GM19193 (cell line): ENCODE data around the gene SCARB1.

Experiments used
- POLR2A ChIP-seq: IDR thresholded peaks from 4 replicates; pipeline ENCODE4 v1.6.1; 2011; ENCODE audit not compliant: insufficient read depth, insufficient read length; ENCODE audit errors: extremely low read depth

SCARB1 gene

GRCh38 chr12:124811633-124812032, 52.0 kb downstream of the SCARB1 start:
- no peak for TF ChIP-seq POLR2A

GRCh38 chr12:124809878-124810277, 53.8 kb downstream of the SCARB1 start:
- no peak for TF ChIP-seq POLR2A

- TF ChIP-seq POLR2A = no peak
Measured at GRCh38 chr12:124809391-124809790, 54.3 kb downstream of the SCARB1 start.

- no peak for TF ChIP-seq POLR2A
Measured at GRCh38 chr12:124808272-124808671, 55.4 kb downstream of the SCARB1 start.

- TF ChIP-seq POLR2A = no peak
Measured at GRCh38 chr12:124805876-124806668, 57.6 kb downstream of the SCARB1 start.

- no peak for TF ChIP-seq POLR2A
Measured at GRCh38 chr12:124805050-124805449, 58.6 kb downstream of the SCARB1 start.

- no peak for TF ChIP-seq POLR2A
Measured at GRCh38 chr12:124804011-124804621, 59.5 kb downstream of the SCARB1 start.

GRCh38 chr12:124802361-124802760, 61.3 kb downstream of the SCARB1 start:
- TF ChIP-seq POLR2A = no peak

GRCh38 chr12:124800506-124800905, 63.2 kb downstream of the SCARB1 start:
- no peak for TF ChIP-seq POLR2A

GRCh38 chr12:124797321-124797720, 66.3 kb downstream of the SCARB1 start:
- TF ChIP-seq POLR2A = no peak

- no peak for TF ChIP-seq POLR2A
Measured at GRCh38 chr12:124796303-124796960, 67.2 kb downstream of the SCARB1 start.

GRCh38 chr12:124795081-124795948, 68.3 kb downstream of the SCARB1 start:
- no peak for TF ChIP-seq POLR2A

GRCh38 chr12:124792961-124793441, 70.7 kb downstream of the SCARB1 start:
- TF ChIP-seq POLR2A = no peak

- TF ChIP-seq POLR2A = no peak
Measured at GRCh38 chr12:124792156-124792555, 71.5 kb downstream of the SCARB1 start.
